HL-60 (cell line): ENCODE data around the gene CEP85.

Source experiments
- DNase-seq, 2 experiments: peaks; one replicate each; pipeline ENCODE4 v3.0.0-alpha.2; 2010 to 2020; ENCODE audit warnings: low read depth in 1 of 2, low spot score in 1 of 2
- H3K27ac ChIP-seq: fragments of 250-450 bp; sonication (Bioruptor Pico); replicated peaks from 2 replicates; pipeline ENCODE4 v1.5.1; 2020; ENCODE audit warnings: mild to moderate bottlenecking, moderate library complexity
- H3K27me3 ChIP-seq: fragments of 250-450 bp; sonication (Bioruptor Pico); 2 replicates; pipeline ENCODE4 v1.5.1; 2021; ENCODE audit warnings: mild to moderate bottlenecking, moderate library complexity; ENCODE audit not compliant: insufficient read depth, poor library complexity, severe bottlenecking
- H3K4me3 ChIP-seq: replicated peaks from 2 replicates; pipeline ENCODE4 v1.5.1; 2011; ENCODE audit warnings: mild to moderate bottlenecking, control low read depth, low read length; ENCODE audit not compliant: insufficient read depth
- GABPA ChIP-seq: IDR thresholded peaks from 2 replicates; pipeline ENCODE4 v1.6.1; 2012; ENCODE audit warnings: low read depth
- POLR2AphosphoS5 ChIP-seq: IDR thresholded peaks from 2 replicates; pipeline ENCODE4 v1.6.1; 2012; ENCODE audit warnings: low read depth
- SPI1 ChIP-seq: IDR thresholded peaks from 2 replicates; pipeline ENCODE4 v1.6.1; 2012; ENCODE audit warnings: low read depth, mild to moderate bottlenecking, borderline replicate concordance
- TF ChIP-seq, protein P1 (sequence below): IDR thresholded peaks from one replicate; pipeline ENCODE4 v1.5.1; 2011; ENCODE audit warnings: low read length, control low read depth, inconsistent platforms; ENCODE audit not compliant: insufficient read depth
- TF ChIP-seq, protein P2 (sequence below): IDR thresholded peaks from 2 replicates; pipeline ENCODE4 v1.6.1; 2012; ENCODE audit warnings: low read depth; ENCODE audit not compliant: insufficient replicate concordance

The CEP85 gene

DNA sequence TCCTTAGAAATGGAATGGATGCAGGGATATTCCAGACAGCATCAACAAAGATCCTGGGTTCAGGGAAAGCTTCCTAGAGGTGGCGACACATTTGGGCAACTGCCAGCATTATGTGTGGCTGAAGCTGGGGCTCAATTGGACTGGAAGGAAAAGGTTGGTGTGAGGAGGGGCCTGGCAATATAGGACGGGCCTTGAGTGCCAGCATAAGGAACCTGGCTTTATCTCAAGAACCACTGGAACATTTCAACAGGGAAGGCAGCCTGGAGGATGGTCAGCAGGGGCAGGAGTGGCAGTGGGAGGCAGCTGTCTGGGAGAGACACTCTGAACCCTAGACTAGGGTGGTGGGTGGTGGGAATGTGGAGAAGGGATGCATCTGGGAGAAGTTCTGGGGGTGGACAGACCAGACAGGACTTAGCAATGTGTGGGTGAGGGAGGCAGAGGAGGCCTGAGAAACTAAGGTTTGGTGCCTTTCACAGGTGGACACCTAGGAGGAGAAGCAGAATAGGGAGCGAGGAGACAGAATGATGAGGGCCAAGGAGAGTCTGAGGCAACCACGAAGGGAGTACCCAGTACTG, 49.4 kb downstream of the CEP85 start:
- no peak for DNase-seq
- Histone ChIP-seq H3K27me3 (no peaks in the 10 kb centered on the region), H3K4me3 (no peak overlapping the region), H3K27ac (no peak overlapping the region)
- TF ChIP-seq SPI1 (no peak), GABPA (no peak), POLR2AphosphoS5 (no peak; the same call in 1 of the 2 replicates)

DNA sequence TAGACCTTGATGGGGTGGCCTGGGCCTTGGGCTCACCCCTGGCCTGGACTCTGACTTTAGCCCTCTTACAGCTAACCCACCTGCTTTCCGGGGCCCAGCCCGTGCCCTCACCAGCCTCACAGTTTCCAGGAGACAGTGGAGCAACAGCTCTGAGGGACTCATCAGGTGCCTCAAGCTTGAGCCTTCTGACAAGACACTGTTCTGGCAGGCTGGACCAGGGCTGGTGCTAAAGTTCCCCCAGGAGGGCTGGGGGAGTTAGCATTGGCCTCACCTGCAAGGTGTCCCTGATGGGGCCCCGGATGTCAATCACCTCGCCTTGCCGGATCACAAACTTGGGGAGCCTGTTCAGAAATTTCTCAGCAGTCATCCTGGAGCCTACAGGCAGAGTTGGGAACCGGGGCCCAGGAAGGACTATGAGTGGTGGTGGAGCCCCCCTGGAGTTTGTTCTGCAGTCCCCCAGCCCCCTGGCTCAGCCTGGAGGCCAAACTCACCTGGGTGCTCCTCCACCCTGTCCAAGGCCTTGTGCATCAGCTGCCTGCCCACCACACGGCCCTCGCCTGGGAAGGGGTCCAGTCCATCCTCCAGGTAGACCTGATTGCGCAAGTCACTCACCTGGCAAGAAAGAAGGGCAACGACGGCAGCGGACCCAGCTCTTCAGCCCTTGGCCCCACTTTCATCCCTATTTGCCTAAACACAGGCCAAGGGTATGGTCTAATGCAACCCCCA, 50.0 kb downstream of the CEP85 start:
- Histone ChIP-seq H3K4me3 (no peak overlapping the region), H3K27ac (peak overlapping the region; percentile 99), H3K27me3 (no peaks in the 10 kb centered on the region)
- TF ChIP-seq, protein P1, sequence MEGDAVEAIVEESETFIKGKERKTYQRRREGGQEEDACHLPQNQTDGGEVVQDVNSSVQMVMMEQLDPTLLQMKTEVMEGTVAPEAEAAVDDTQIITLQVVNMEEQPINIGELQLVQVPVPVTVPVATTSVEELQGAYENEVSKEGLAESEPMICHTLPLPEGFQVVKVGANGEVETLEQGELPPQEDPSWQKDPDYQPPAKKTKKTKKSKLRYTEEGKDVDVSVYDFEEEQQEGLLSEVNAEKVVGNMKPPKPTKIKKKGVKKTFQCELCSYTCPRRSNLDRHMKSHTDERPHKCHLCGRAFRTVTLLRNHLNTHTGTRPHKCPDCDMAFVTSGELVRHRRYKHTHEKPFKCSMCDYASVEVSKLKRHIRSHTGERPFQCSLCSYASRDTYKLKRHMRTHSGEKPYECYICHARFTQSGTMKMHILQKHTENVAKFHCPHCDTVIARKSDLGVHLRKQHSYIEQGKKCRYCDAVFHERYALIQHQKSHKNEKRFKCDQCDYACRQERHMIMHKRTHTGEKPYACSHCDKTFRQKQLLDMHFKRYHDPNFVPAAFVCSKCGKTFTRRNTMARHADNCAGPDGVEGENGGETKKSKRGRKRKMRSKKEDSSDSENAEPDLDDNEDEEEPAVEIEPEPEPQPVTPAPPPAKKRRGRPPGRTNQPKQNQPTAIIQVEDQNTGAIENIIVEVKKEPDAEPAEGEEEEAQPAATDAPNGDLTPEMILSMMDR: no peak
- TF ChIP-seq GABPA: no peak
- TF ChIP-seq POLR2AphosphoS5: no peak
- TF ChIP-seq, protein P2, sequence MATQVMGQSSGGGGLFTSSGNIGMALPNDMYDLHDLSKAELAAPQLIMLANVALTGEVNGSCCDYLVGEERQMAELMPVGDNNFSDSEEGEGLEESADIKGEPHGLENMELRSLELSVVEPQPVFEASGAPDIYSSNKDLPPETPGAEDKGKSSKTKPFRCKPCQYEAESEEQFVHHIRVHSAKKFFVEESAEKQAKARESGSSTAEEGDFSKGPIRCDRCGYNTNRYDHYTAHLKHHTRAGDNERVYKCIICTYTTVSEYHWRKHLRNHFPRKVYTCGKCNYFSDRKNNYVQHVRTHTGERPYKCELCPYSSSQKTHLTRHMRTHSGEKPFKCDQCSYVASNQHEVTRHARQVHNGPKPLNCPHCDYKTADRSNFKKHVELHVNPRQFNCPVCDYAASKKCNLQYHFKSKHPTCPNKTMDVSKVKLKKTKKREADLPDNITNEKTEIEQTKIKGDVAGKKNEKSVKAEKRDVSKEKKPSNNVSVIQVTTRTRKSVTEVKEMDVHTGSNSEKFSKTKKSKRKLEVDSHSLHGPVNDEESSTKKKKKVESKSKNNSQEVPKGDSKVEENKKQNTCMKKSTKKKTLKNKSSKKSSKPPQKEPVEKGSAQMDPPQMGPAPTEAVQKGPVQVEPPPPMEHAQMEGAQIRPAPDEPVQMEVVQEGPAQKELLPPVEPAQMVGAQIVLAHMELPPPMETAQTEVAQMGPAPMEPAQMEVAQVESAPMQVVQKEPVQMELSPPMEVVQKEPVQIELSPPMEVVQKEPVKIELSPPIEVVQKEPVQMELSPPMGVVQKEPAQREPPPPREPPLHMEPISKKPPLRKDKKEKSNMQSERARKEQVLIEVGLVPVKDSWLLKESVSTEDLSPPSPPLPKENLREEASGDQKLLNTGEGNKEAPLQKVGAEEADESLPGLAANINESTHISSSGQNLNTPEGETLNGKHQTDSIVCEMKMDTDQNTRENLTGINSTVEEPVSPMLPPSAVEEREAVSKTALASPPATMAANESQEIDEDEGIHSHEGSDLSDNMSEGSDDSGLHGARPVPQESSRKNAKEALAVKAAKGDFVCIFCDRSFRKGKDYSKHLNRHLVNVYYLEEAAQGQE: no peak
- TF ChIP-seq SPI1: no peak
- no peak for DNase-seq

DNA sequence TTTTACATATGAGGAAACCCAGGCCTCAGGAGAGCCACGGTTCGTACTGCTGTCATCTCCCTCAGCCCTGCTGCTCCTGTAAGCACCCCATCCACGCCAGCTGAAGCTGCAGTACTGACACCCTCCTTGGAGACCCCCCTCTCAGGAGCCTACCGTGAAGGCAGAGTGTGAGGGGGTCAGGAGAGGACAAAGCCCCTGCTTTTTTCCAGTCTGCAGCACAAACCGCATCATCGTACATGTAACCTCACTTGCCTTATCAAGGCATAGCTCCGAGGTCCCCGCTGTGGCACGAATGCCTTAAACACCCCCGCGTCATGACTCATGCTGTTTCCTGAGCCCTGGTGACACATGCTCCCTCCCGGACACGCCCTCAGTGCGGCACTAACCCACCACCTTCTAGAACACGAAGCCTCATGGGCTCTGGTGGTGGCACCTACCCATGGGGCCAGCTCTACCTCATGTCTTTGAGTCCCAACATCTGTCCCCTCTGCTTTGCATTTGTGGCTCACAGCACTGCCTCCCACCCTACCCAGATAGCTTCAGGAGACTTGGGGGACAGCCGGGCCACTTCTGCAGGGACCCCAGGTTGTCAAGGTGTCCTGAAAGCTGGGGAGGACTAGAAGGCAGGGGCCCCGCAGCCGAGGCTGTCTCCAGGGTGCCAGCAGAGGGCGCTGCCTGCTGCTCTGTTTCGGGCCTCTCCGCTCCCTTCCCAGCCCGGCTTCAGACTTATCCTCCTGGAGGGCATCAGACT, 50.8 kb downstream of the CEP85 start:
- DNase-seq: peak; percentile 95 to 97
- no peaks in the 10 kb centered on the region for H3K27me3 ChIP-seq
- no peak for TF ChIP-seq GABPA
- peak; percentile 88 for TF ChIP-seq POLR2AphosphoS5
- TF ChIP-seq, protein P1: peak; percentile 44
- no peak overlapping the region for H3K4me3 ChIP-seq
- peak overlapping the region; percentile 99 for H3K27ac ChIP-seq

DNA sequence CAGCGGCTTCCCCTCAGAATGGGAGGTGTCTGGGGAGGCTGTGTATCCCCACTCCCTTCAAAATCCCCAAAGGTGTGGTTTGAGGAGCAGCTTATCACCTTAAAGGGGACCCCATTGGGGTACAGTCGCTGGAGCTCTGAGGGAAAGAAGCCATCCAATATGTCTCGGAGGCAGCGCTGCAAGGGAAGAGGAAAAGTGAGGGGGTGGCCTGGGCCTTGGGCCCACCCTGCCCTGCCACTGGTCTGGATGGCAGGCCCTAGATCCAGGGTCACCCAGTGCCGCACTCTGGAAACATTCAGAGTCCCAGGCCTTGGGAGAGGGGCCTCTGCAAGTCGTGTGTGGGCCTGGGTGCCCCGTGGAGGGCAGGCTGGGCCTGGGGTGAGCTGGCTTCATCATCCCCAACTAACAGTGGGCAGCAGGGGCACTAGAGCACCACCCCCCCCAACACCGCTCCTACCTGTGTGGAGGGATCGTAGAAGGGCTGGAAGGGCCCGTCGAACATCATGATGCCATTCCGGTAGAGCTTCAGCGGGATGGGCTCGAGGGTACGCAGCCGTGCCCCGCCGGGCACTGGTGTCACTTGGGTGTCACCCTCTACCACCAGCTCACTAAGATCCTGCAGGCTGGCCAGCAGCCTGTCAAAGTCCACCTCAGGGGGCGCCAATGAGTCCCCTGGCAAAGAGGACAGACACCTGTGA, 51.5 kb downstream of the CEP85 start:
- H3K27ac ChIP-seq: peak overlapping the region; percentile 99

More for the DNA sequence above, 51.5 kb downstream of the CEP85 start:
- Histone ChIP-seq H3K27me3 (no peaks in the 10 kb centered on the region), H3K4me3 (no peak overlapping the region)
- TF ChIP-seq POLR2AphosphoS5 (no peak), SPI1 (no peak)
- TF ChIP-seq, protein P2: no peak
- TF ChIP-seq, protein P1: no peak
- peak in 1 of 2 experiments; percentile 47 for DNase-seq
